Stimulated activated CD8-positive, alpha-beta memory T cell treated with anti-CD3 and anti-CD28 coated beads, Interleukin-15, amount 100 ng/mL, for 4 hours (primary cell): ENCODE data around the gene MAPK8IP2.
"Not testable (repeated sequence)": the region's sequence is repeated elsewhere in the genome, so short reads cannot be mapped to it uniquely, and the experiment has no call there.

ENCODE experiments used
- DNase-seq, 2 donors: peaks; one replicate each; pipeline ENCODE4 v3.0.0-alpha.2; 2020; ENCODE audit warnings: low read depth in 2 of 2

Gene MAPK8IP2

GRCh38 chr22:50599816-50600455 is 657 bp upstream of the MAPK8IP2 start:
- DNase-seq: no peak

GRCh38 chr22:50600967-50601668 is 525 bp downstream of the MAPK8IP2 start:
- DNase-seq: no peak

GRCh38 chr22:50601669-50602337 is 1.2 kb downstream of the MAPK8IP2 start:
- DNase-seq: no peak

GRCh38 chr22:50602338-50602700 is 1.7 kb downstream of the MAPK8IP2 start:
- DNase-seq: no peak

- no peak for DNase-seq
Measured at GRCh38 chr22:50603511-50604255, 3.1 kb downstream of the MAPK8IP2 start.

GRCh38 chr22:50604256-50605001 is 3.8 kb downstream of the MAPK8IP2 start:
- no peak for DNase-seq

- no peak for DNase-seq
Measured at GRCh38 chr22:50605002-50605612, 4.5 kb downstream of the MAPK8IP2 start.

GRCh38 chr22:50605613-50606074 is 5.1 kb downstream of the MAPK8IP2 start:
- DNase-seq: no peak

- DNase-seq: no peak
Measured at GRCh38 chr22:50606165-50606945, 5.8 kb downstream of the MAPK8IP2 start.

GRCh38 chr22:50606946-50607658 is 6.5 kb downstream of the MAPK8IP2 start:
- no peak for DNase-seq

GRCh38 chr22:50607659-50608020 is 7.0 kb downstream of the MAPK8IP2 start:
- DNase-seq: no peak

GRCh38 chr22:50608058-50608840 is 7.7 kb downstream of the MAPK8IP2 start:
- not testable (repeated sequence) for DNase-seq

GRCh38 chr22:50608996-50609395 is 8.4 kb downstream of the MAPK8IP2 start:
- DNase-seq: no peak

- no peak for DNase-seq
Measured at GRCh38 chr22:50609599-50609998, 9.0 kb downstream of the MAPK8IP2 start.

- no peak for DNase-seq
Measured at GRCh38 chr22:50610041-50610451, 9.5 kb downstream of the MAPK8IP2 start.

GRCh38 chr22:50610581-50610980 is 10.0 kb downstream of the MAPK8IP2 start:
- no peak for DNase-seq

- DNase-seq: no peak
Measured at GRCh38 chr22:50611341-50612060, 10.9 kb downstream of the MAPK8IP2 start.

- no peak for DNase-seq
Measured at GRCh38 chr22:50612168-50612527, 11.6 kb downstream of the MAPK8IP2 start.
